Suprapubic skin (tissue), 4 donors: Measurements from ENCODE around the gene LRMDA. TPM values are rescaled to one million over a fixed set of nuclear protein-coding genes. Genes with fewer than 3 reads are reported as not detected.

Source experiments
- DNase-seq, 2 donors: peaks; one replicate each; pipeline ENCODE4 v3.0.0-alpha.2; 2019; ENCODE audit warnings: low spot score in 2 of 2
- H3K27ac ChIP-seq: fragments of 200-600 bp; sonication (generic); one replicate; pipeline ENCODE4 v1.5.1; 2019
- H3K27me3 ChIP-seq: fragments of 200-600 bp; sonication (generic); one replicate; pipeline ENCODE4 v1.5.1; 2019
- H3K36me3 ChIP-seq: fragments of 200-600 bp; sonication (generic); one replicate; pipeline ENCODE4 v1.5.1; 2019
- H3K4me1 ChIP-seq: fragments of 200-600 bp; sonication (generic); one replicate; pipeline ENCODE4 v1.5.1; 2019
- H3K4me3 ChIP-seq: fragments of 200-600 bp; sonication (generic); one replicate; pipeline ENCODE4 v1.5.1; 2019; ENCODE audit warnings: mild to moderate bottlenecking
- H3K9me3 ChIP-seq: fragments of 200-600 bp; sonication (generic); one replicate; pipeline ENCODE4 v1.5.1; 2019
- EP300 ChIP-seq: sonication (generic); formaldehyde crosslinking; IDR thresholded peaks from one replicate; pipeline ENCODE4 v1.6.1; 2017; ENCODE audit warnings: antibody characterized with exemption
- POLR2A ChIP-seq, 2 donors: fragments of 450-650 bp; IDR thresholded peaks; one replicate each; pipeline ENCODE4 v1.6.1; 2017; ENCODE audit warnings: antibody characterized with exemption in 2 of 2, mild to moderate bottlenecking in 2 of 2, moderate library complexity in 2 of 2
- POLR2AphosphoS5 ChIP-seq, 3 donors: sonication (generic); formaldehyde crosslinking; IDR thresholded peaks; one replicate each; pipeline ENCODE4 v1.6.1; 2017; ENCODE audit warnings: antibody characterized with exemption in 3 of 3
- WGBS: methylation state at CpG from one replicate; pipeline ENCODE4 v1.1.5; 2018; 5-methylcytosine and 5-hydroxymethylcytosine counted together
- total RNA-seq, 4 donors: library from RNA; depleted of rRNA; stranded (reverse); fragments of >200 nt; gene quantifications; one replicate each; pipeline ENCODE4 v1.1.0, GENCODE V29; 2016
- TF ChIP-seq, protein P1 (sequence below), 2 donors: fragments of 200-600 bp in 1 of 2; fragments of 450-650 bp in 1 of 2; sonication (generic) in 1 of 2; IDR thresholded peaks; one replicate each; pipeline ENCODE4 v1.5.1; 2016 to 2019; ENCODE audit warnings: antibody characterized with exemption in 2 of 2, mild to moderate bottlenecking in 1 of 2, moderate library complexity in 1 of 2

The LRMDA gene
- total RNA-seq, 4 donors from 2014 or later, result 0.10 to 2.9 (median 1.9) TPM; not detected in 1

DNA sequence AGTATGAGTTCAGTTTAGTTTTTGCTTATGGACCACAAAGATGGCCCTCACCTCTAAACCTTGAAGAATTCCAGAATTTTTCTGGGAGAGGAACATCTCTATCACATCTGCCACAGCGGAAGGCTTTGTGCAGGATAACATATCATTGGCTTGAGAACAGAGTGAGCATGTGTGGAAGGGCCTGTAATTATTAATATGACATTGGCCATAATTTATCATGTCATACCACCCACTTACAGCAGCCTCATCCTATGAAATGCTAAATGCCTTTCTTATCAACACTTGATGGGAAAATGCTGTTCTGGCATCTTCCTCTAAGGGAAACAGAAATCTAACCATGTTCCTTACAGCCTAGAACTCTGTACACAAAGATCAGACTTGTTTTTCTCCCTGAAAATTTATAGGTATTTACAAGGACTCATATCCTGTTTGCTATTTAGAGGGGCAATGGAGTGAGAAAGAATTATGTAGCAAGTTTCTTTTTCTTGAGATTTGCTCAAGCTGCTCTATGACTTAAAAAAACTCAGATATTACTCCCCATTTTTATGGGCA is 817.3 kb downstream of the LRMDA start:
- Histone ChIP-seq H3K36me3 (no peaks in the 10 kb centered on the region), H3K4me3 (no peak overlapping the region), H3K4me1 (no peaks in the 10 kb centered on the region), H3K27ac (no peak overlapping the region), H3K9me3 (no peaks in the 10 kb centered on the region), H3K27me3 (no peaks in the 10 kb centered on the region)
- 89% methylated on average over 1 of the region's 1 CpG for WGBS
- TF ChIP-seq POLR2AphosphoS5 (IDR thresholded peaks at IDR 0.05) (no peak), EP300 (no peak), POLR2A (IDR thresholded peaks at IDR 0.05) (no peak)
- TF ChIP-seq, protein P1, sequence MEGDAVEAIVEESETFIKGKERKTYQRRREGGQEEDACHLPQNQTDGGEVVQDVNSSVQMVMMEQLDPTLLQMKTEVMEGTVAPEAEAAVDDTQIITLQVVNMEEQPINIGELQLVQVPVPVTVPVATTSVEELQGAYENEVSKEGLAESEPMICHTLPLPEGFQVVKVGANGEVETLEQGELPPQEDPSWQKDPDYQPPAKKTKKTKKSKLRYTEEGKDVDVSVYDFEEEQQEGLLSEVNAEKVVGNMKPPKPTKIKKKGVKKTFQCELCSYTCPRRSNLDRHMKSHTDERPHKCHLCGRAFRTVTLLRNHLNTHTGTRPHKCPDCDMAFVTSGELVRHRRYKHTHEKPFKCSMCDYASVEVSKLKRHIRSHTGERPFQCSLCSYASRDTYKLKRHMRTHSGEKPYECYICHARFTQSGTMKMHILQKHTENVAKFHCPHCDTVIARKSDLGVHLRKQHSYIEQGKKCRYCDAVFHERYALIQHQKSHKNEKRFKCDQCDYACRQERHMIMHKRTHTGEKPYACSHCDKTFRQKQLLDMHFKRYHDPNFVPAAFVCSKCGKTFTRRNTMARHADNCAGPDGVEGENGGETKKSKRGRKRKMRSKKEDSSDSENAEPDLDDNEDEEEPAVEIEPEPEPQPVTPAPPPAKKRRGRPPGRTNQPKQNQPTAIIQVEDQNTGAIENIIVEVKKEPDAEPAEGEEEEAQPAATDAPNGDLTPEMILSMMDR (IDR thresholded peaks at IDR 0.05), result no peak
- DNase-seq, result no peak

DNA sequence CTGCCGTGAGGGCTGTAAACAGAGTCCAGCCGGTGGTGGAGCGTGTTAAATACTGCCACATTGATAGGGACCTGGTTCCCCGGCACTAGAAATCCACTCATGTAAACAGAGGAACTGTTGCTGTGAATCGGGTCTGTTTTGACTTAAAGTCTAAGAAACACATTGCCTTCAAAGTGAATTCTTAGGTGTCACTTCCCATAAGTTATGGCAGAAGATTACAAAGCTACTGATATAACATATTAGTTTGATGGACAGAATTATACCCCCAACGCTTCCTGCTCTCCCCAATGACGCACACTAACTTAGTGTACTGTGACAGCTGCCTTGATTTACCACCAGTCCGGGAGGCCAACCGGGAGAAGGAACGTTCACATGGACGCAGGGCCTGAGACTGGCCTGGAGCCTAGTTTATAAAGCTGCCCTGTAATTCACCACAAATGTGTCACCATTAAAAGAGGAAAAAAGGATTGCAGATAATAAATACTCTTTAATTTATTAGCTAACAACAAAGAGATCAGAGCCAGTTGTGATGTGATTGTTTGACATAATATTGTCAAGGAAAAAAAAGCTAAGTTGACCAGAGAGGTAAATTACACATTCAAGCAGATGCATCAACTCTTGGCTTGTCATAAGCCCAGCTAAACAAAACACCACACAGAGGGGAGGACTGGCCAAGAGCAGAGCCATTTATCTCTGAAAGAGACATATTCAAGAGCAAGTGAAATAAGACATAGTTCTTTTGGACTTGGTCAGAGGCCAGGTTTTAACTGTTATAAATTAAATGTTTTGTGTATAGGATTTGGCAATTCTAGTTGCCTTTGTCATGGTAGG is 820.6 kb downstream of the LRMDA start:
- H3K27me3 ChIP-seq, result no peaks in the 10 kb centered on the region
- H3K4me3 ChIP-seq, result no peak overlapping the region
- no peaks in the 10 kb centered on the region for H3K9me3 ChIP-seq
- H3K27ac ChIP-seq, result no peak overlapping the region
- TF ChIP-seq POLR2AphosphoS5 (IDR thresholded peaks at IDR 0.05) (peak in 1 of 3 donors; percentile 6), POLR2A (IDR thresholded peaks at IDR 0.05) (no peak)
- TF ChIP-seq, protein P1 (IDR thresholded peaks at IDR 0.05), result no peak
- WGBS, result 39% methylated on average over 11 of the region's 11 CpGs
- no peaks in the 10 kb centered on the region for H3K4me1 ChIP-seq
- peak in 1 of 2 donors; percentile 79 for DNase-seq
- no peaks in the 10 kb centered on the region for H3K36me3 ChIP-seq

DNA sequence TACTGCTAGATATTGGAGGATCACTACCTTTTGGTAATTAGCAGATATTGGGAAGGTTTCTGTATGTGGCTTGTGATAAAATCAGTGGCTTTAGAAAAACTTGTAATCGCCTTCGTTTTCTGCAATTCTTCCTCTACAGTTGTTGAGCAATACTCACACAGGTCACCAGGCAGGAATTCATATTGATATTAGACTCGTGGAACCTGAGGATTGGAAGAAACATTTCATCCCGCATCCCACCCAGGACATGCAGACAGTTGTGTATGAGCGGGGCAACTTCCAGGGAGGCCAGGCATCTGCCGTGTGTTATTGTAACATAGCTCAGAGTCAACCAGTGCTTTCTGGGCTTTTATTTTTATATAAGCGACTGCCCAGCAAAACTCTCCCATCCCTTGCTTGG is 821.3 kb downstream of the LRMDA start:
- 80% methylated on average over 7 of the region's 7 CpGs for WGBS
- Histone ChIP-seq H3K9me3 (no peaks in the 10 kb centered on the region), H3K27me3 (no peaks in the 10 kb centered on the region), H3K36me3 (no peaks in the 10 kb centered on the region), H3K27ac (no peak overlapping the region), H3K4me1 (no peaks in the 10 kb centered on the region), H3K4me3 (no peak overlapping the region)
- no peak for DNase-seq
- no peak for TF ChIP-seq POLR2A (IDR thresholded peaks at IDR 0.05)
- no peak for TF ChIP-seq EP300
- no peak for TF ChIP-seq POLR2AphosphoS5 (IDR thresholded peaks at IDR 0.05)
- TF ChIP-seq, protein P1 (IDR thresholded peaks at IDR 0.05), result no peak

DNA sequence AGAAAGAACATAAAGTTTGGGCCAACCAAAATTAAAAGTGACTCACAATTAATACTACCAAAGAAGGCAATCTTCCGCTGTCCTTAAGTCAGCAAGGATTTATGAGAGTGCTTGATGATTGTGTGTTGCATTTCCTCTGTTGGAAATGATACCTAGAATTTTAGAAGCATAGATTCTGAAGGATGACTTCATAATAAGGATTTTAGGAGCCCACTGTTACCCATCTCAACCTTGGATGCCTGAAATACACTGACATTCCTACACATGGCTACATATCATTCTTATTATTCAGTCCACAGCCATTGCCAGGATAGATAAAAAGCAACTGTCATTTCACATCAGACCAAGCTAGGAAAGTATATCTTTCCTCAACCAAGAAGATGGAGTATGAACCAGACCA is 823.8 kb downstream of the LRMDA start:
- no peaks in the 10 kb centered on the region for H3K4me1 ChIP-seq
- no peak for DNase-seq
- TF ChIP-seq, protein P1 (IDR thresholded peaks at IDR 0.05), result no peak
- H3K27ac ChIP-seq, result no peak overlapping the region
- 79% methylated on average over 1 of the region's 1 CpG for WGBS
- H3K9me3 ChIP-seq, result peaks cover 6% of the 10 kb centered on the region
- no peaks in the 10 kb centered on the region for H3K27me3 ChIP-seq
- no peak overlapping the region for H3K4me3 ChIP-seq
- no peaks in the 10 kb centered on the region for H3K36me3 ChIP-seq

DNA sequence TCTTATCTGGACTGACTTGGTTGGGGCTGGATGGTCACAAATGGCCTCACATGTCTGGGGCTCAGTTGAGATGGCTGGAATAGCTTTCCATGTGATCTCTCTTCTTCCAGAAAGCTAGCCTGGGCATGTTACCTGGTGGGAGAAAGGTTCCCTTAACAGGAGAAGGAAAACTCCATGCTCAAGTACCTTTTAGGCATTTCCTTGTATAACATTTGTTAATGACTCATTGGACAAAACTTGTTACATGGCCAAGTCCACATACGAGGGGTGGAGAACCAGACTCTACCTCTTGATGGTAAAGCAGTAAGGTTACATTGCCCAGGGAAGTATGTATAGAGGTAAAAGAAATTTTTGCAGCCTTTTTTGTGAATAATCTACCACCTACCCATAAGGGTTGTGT is 826.4 kb downstream of the LRMDA start:
- Histone ChIP-seq H3K4me3 (no peak overlapping the region), H3K27me3 (no peaks in the 10 kb centered on the region), H3K4me1 (no peaks in the 10 kb centered on the region), H3K27ac (no peak overlapping the region), H3K9me3 (peaks cover 7% of the 10 kb centered on the region), H3K36me3 (no peaks in the 10 kb centered on the region)
- no peak for DNase-seq
- 48% methylated on average over 1 of the region's 1 CpG for WGBS
- TF ChIP-seq, protein P1 (IDR thresholded peaks at IDR 0.05), result no peak
- TF ChIP-seq EP300, result no peak
- no peak for TF ChIP-seq POLR2A (IDR thresholded peaks at IDR 0.05)
- TF ChIP-seq POLR2AphosphoS5 (IDR thresholded peaks at IDR 0.05), result no peak
